ENCODE data around the gene PARD6B.

The PARD6B gene, protein sequence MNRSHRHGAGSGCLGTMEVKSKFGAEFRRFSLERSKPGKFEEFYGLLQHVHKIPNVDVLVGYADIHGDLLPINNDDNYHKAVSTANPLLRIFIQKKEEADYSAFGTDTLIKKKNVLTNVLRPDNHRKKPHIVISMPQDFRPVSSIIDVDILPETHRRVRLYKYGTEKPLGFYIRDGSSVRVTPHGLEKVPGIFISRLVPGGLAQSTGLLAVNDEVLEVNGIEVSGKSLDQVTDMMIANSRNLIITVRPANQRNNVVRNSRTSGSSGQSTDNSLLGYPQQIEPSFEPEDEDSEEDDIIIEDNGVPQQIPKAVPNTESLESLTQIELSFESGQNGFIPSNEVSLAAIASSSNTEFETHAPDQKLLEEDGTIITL

DNA sequence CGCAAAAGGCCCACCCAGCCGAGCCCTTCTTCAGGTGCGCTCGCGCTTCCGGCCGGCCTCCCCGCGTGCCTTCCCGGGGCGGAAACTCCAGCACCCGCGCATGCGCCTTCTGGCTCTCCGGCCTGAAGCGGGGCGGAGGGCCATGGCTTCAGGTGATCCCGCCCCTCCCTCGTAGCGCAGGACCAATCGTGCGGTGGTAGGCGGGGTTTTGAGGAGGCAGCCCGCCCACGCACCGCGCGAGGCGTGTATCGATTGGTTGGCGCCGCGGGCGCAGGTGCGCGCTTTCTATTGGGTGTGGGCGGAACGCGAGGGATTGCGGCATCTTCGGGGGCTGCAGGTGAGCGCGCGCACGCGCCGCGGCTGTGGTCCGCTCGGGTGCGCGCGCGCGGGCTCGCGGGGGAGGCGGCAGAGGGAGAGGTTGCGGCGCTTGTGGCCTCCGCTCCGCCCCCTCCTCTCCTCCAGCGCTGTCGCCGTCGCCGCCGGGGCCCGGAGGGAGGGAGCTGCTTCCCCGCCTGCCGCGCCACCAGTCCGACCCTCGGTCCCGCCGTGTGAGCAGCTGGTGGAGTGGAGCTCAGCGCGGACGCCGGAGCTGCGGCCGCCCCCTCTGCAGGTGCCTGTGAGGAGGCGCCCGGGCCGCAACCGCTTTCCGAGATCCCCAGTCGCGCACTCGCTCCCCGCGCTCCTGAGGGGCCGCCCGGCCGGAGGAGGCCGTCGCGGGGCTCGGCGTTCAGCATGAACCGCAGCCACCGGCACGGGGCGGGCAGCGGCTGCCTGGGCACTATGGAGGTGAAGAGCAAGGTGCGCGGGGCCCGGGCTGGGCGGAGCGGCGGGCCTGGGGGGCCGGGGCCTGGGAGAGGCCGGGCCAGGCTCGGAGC, at the start of gene PARD6B:
PARD6B (plus strand) TSS at position 526 of the 875 bp plus-strand sequence; CDS start at position 733, 207 bp downstream.
- H3K9ac ChIP-seq (ENCODE audit: low read depth, low read length) = peak within 1 kb of the TSS; percentile 70
- H3K36me3 ChIP-seq (ENCODE audit: insufficient read depth, low read length) = no peaks in the 10 kb centered on the region
- H3K9me3 ChIP-seq (ENCODE audit: control insufficient read depth, insufficient read depth, low read length) = no peaks in the 10 kb centered on the region
- H3K4me1 ChIP-seq (ENCODE audit: insufficient read depth, low read length) = peaks cover 26% of the 10 kb centered on the region

DNA sequence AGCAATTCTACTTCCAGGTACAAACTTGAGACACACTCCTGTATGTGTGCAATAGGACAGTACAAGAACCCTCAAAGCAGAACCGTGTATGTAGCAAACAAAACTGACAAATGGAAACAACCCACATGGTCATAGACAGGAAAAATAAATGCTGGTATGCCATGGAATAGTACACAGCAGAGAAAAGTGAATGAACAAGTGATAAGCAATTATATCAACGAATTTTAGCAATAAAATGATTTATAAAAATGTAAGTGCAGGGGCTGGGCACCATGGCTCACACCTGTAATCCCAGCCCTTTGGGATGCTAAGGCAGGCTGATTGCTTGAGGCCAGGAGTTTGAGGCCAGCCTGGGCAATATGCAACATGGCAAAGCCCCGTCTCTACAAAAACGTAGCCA, 49.3 kb upstream of the PARD6B start:
- no peaks in the 10 kb centered on the region for H3K9me3 ChIP-seq (ENCODE audit: control insufficient read depth, insufficient read depth, low read length)
- no peak overlapping the region for H3K9ac ChIP-seq (ENCODE audit: low read depth, low read length)
- H3K4me1 ChIP-seq (ENCODE audit: insufficient read depth, low read length) = 0 out of 2 replicates have a peak, but pooled peaks cover 4% of the 10 kb centered on the region
- no peaks in the 10 kb centered on the region for H3K36me3 ChIP-seq (ENCODE audit: insufficient read depth, low read length)

DNA sequence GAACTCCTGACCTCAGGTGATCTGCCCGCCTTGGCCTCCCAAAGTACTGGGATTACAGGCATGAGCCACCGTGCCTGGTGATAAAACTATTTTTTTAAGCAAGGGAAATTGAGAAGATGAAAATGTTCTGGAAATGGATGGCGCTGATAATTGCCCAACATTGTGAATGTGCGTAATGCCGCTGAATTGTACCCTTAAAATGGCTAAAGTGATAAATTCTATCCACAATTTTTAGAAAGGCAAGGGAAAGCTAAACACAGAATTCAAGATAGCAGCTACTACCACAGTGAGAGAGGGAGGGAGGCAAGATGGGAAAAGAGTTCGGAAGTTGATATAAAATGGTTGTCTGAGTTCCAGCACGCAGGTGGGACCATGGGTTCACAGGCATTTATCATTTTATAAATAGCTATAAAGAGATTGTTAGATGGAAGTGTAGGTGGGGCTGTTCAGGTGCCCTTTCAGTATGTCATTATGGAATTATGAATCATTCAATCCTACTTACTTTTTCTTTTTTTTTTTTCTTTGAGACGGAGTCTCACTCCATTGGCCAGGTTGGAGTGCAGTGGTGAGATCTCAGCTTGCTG, 48.3 kb upstream of the PARD6B start:
- Histone ChIP-seq H3K36me3 (ENCODE audit: insufficient read depth, low read length) (no peaks in the 10 kb centered on the region), H3K9me3 (ENCODE audit: control insufficient read depth, insufficient read depth, low read length) (no peaks in the 10 kb centered on the region), H3K4me1 (ENCODE audit: insufficient read depth, low read length) (0 out of 2 replicates have a peak, but pooled peaks cover 4% of the 10 kb centered on the region), H3K9ac (ENCODE audit: low read depth, low read length) (no peak overlapping the region)

DNA sequence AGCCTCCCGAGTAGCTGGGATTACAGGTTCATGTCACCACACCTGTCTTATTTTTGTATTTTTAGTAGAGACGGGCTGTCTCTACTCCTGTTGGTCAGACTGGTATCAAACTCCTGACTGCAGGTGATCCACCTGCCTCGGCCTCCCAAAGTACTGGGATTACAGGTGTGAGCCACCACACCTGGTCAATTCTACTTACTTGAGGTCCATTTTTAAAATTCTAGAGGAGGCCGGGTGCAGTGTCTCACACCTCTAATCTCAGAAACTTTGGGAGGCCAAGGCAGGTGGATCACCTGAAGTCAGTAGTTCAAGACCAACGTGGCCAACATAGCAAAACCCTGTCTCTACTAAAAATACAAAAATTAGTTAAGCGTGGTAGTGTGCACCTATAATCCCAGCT, 47.8 kb upstream of the PARD6B start:
- Histone ChIP-seq H3K9ac (ENCODE audit: low read depth, low read length) (no peak overlapping the region), H3K4me1 (ENCODE audit: insufficient read depth, low read length) (0 out of 2 replicates have a peak, but pooled peaks cover 2% of the 10 kb centered on the region), H3K9me3 (ENCODE audit: control insufficient read depth, insufficient read depth, low read length) (no peaks in the 10 kb centered on the region), H3K36me3 (ENCODE audit: insufficient read depth, low read length) (no peaks in the 10 kb centered on the region)

DNA sequence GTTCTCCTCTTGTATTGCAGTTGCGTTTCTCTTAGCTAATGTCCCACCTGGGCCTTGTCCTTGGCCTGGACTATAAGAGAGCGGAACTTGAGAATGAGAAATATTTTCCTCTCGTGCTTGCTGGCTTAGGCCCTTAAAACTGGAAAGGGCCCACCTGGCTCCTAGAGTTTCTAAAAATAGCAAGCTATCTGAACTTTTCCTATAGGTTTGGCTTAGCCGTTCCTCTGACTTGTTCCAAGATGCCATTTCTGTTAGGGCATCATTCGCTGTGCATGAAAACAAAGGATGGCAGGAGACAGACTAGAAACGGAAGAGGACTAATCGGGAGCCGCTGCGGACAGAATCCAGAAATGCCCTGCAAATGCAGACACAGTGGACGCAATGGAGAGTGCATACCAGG, 44.6 kb upstream of the PARD6B start:
- H3K4me1 ChIP-seq (ENCODE audit: insufficient read depth, low read length) = peaks cover 21% of the 10 kb centered on the region
- no peak overlapping the region for H3K9ac ChIP-seq (ENCODE audit: low read depth, low read length)
- H3K9me3 ChIP-seq (ENCODE audit: control insufficient read depth, insufficient read depth, low read length) = no peaks in the 10 kb centered on the region

DNA sequence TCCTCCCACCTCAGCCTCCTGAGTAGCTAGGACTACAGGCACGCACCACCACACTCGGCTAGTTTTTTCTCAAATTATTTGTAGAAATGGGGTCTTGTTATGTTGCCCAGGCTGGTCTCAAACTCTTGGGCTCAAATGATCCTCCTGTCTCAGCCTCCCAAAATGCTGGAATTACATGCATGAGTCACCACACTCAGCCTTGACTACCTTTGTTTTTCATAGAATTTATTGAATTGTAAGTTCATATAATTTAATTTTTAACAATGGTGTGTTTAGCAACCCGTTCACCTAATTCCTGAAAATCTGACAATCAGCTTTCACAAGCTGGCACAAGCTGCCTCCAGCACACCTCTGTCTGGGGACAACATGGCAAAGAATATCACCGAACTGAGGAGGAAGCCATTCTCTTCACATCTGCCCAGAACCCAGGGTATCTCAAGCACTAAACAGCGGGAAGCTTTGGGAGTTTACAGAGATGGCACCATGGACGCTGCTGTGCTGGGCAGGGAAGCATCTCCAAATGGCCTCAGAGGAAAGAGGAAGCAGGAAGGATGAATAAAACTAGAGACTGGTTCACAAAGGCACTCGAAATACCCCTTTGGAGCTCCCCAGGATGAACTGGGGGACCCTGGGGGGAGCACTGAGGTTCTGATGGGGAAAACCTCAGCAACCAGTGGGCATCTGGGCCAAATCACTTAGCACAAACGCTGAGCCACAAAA, 43.0 kb upstream of the PARD6B start:
- no peaks in the 10 kb centered on the region for H3K36me3 ChIP-seq (ENCODE audit: insufficient read depth, low read length)
- H3K9ac ChIP-seq (ENCODE audit: low read depth, low read length) = no peak overlapping the region
- H3K4me1 ChIP-seq (ENCODE audit: insufficient read depth, low read length) = peaks cover 27% of the 10 kb centered on the region
- H3K9me3 ChIP-seq (ENCODE audit: control insufficient read depth, insufficient read depth, low read length) = no peaks in the 10 kb centered on the region

More for the DNA sequence above, 44.6 kb upstream of the PARD6B start:
- no peaks in the 10 kb centered on the region for H3K36me3 ChIP-seq (ENCODE audit: insufficient read depth, low read length)

DNA sequence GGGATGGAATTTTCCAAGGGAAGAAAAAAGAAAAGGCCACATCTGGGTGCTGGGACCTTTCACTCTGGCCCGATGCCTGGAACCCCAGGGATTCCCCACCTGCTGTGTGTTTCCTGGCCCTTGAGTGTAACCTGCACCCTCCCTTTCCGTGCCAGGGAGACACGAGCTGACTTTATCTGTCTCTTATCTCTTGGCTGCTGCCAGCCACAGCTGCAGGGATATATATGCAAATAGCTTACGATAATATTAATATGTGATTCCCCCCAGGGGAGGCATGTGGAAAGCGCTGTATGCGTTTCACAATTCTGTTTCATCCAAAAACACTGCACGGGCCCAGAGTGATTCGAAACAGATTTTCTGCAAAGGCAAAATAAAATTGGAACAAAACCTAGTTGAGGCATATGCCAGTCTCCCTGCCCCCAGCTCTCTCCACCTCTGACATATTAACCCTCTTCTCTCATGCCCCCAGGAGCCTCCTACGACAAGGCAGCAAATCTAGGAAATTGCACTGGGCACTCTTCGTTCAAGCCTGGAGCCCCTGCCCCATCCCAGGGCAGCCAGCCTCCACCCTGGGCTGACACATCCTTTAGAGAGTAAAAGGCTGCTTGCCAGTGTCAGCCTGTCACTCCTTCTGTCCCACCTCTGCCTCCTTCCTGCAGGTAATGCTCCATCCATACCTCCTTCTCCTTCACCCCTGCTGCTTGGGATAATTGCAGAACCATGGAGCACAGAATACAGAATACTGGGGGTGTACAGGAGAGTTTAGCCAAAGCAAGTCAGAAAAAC, 41.3 kb upstream of the PARD6B start:
- Histone ChIP-seq H3K36me3 (ENCODE audit: insufficient read depth, low read length) (no peaks in the 10 kb centered on the region), H3K4me1 (ENCODE audit: insufficient read depth, low read length) (peaks cover 31% of the 10 kb centered on the region), H3K9ac (ENCODE audit: low read depth, low read length) (peak overlapping the region; percentile 40; the same call in 1 of the 2 replicates), H3K9me3 (ENCODE audit: control insufficient read depth, insufficient read depth, low read length) (no peaks in the 10 kb centered on the region)

DNA sequence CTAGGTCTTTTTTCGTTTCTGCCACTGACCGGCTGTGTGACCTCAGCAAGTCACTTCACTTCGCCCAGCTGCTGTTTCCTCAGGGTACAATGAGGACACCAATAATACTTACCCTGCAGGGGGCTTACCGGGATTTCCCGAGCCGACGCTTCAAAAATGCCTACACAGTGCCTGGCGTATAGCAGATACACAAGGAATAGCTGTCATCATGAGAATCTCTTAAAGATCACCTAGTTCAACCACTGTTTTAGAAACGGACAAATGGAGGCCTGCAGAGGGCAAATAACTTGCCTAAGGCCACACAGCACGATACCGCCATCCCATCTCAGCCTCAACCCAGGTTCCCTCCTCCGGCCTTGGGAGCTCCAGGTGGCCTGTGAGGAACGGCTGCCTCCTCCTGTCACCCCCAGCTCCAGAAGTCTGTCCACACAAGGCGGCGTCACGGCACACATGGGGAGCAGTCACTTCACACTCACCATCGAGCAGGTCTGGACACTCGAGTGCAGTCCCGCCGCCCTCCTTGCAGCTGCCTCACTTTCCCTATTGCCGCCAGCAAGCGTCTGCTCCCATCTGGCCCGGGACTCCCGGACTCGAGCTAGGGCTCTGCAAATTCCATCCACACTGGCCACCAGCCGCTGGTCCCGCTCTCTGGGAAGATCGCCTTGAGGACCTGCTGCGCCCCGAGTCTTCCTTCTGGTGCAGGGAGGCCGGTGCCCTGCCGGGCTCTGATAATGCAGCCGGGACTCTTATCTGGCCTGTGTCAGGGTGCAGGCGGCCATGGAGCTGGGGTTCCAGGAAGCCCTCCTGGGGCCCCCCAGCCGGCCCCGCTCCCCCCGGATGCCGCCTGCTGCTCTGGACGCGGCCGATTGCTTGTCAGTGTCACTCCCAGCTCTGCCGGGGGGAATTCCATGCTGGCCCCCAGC, 40.5 kb upstream of the PARD6B start, which contains the start of gene RIPOR3:
RIPOR3 (minus strand) TSS at position 893 of the 923 bp plus-strand sequence; CDS start at position 479, 414 bp downstream.
- no peaks in the 10 kb centered on the region for H3K9me3 ChIP-seq (ENCODE audit: control insufficient read depth, insufficient read depth, low read length)
- peaks cover 36% of the 10 kb centered on the region for H3K4me1 ChIP-seq (ENCODE audit: insufficient read depth, low read length)
- no peaks in the 10 kb centered on the region for H3K36me3 ChIP-seq (ENCODE audit: insufficient read depth, low read length)
- H3K9ac ChIP-seq (ENCODE audit: low read depth, low read length) = peak within 1 kb of the TSS; percentile 40

DNA sequence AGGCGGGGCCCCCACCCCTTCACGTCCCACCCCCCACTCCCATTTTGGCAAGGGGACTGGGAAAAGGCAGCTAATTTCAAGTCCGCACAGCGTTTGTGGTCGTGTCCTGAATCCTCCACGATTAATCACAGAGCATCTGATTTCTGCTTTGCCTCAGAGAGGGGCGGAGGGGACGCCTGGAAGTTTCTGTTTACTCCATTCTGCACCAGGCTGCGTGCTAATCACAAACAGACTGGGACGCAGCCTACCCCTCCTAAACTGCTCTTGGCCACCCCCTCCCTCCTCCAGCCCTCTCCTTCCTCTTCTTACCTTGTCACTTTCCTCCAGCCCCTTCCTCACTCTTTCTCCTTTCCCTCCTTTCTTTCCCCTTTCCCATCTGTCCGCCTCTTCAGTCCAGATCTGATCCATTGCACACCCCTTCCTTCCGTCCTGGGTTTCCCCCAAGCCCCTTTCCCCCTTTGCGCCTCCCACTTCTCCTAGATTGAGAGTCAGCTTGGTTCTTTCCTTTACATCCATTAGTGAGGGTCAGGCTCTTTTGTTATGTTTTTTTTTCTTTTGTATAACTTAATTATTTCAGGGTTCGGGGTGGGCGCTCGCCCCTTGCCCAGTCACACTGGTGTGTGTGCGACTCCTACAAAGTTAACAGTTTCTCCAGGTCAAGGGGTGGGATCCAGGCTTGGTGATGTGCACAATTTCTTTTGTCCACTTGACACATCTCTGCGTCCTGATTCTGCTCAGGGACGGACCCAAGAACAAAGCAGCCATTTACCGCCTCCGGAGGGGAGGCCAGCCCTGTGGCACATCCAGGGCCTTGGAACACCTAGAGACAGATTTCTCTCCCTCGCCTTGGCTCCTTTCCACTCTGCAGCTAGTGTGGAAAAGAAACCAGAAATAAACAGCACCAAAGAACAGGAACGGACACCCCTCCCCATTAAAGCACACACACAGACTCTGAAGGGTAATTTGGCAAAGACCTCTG, 39.5 kb upstream of the PARD6B start:
- Histone ChIP-seq H3K4me1 (ENCODE audit: insufficient read depth, low read length) (peaks cover 36% of the 10 kb centered on the region), H3K9ac (ENCODE audit: low read depth, low read length) (peak overlapping the region; percentile 40), H3K36me3 (ENCODE audit: insufficient read depth, low read length) (no peaks in the 10 kb centered on the region), H3K9me3 (ENCODE audit: control insufficient read depth, insufficient read depth, low read length) (no peaks in the 10 kb centered on the region)

DNA sequence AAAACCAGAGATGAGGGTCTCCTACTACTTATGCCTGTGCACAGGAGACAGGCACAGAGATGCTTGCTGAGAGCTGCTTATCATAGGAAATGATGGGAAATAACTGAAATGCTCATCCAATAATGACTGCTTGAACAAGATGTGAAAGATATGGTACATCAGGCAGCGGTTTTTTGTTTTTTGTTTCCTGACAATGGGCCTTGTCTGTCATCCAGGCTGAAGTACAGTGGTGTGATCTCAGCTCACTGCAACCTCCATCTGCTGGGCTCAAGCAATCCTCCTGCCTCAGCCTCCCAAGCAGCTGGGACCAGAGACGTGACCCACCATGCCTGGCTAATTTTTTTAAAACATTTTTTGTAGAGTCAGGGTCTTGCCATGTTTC, 38.8 kb upstream of the PARD6B start:
- Histone ChIP-seq H3K36me3 (ENCODE audit: insufficient read depth, low read length) (no peaks in the 10 kb centered on the region), H3K9me3 (ENCODE audit: control insufficient read depth, insufficient read depth, low read length) (no peaks in the 10 kb centered on the region), H3K4me1 (ENCODE audit: insufficient read depth, low read length) (peaks cover 36% of the 10 kb centered on the region), H3K9ac (ENCODE audit: low read depth, low read length) (peak overlapping the region; percentile 40; the same call in 1 of the 2 replicates)

DNA sequence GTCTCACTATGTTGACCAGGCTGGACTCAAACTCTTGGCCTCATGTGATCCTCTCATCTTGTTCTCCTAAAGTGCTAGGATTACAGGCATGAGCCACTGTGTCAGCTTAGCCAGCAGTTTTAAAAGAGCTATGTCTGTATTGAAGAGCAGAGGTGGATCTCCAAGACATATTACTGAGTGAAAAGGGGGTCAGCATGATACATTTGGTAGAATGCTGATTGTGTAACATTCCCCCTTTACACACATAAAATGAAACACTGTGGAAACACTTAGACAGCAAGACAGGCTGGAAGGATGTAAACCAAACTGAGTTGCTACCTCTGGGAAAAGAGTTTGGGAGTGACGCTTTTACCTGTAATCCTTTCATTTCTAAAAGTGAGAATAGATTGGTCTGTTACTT, 38.4 kb upstream of the PARD6B start:
- Histone ChIP-seq H3K4me1 (ENCODE audit: insufficient read depth, low read length) (peaks cover 36% of the 10 kb centered on the region), H3K9me3 (ENCODE audit: control insufficient read depth, insufficient read depth, low read length) (no peaks in the 10 kb centered on the region), H3K36me3 (ENCODE audit: insufficient read depth, low read length) (no peaks in the 10 kb centered on the region), H3K9ac (ENCODE audit: low read depth, low read length) (no peak overlapping the region)
